Lower lobe of right lung (tissue), 2 donors: ENCODE results near the gene CHMP6. TPM values are rescaled to one million over a fixed set of nuclear protein-coding genes. Genes with fewer than 3 reads are reported as not detected.

ENCODE experiments used
- ATAC-seq, 2 donors: fragments of 200-7000 bp; cut with Tn5 transposase; one replicate each; pipeline ENCODE4 v1.9.1; 2020 to 2022; ENCODE audit warnings: mild to moderate bottlenecking in 2 of 2, moderate library complexity in 2 of 2
- DNase-seq: peaks from one replicate; pipeline ENCODE4 v3.0.0-alpha.2; 2020
- H3K27ac ChIP-seq: fragments of 200-600 bp; one replicate; pipeline ENCODE4 v1.8.0; 2022
- H3K27me3 ChIP-seq: fragments of 200-600 bp; one replicate; pipeline ENCODE4 v1.8.0; 2022; ENCODE audit warnings: low read depth
- H3K36me3 ChIP-seq: fragments of 200-600 bp; one replicate; pipeline ENCODE4 v1.8.0; 2022; ENCODE audit warnings: mild to moderate bottlenecking
- H3K4me1 ChIP-seq: fragments of 200-600 bp; one replicate; pipeline ENCODE4 v1.8.0; 2022
- H3K4me3 ChIP-seq: fragments of 200-600 bp; one replicate; pipeline ENCODE4 v1.8.0; 2022; ENCODE audit warnings: mild to moderate bottlenecking
- H3K9me3 ChIP-seq: fragments of 200-600 bp; one replicate; pipeline ENCODE4 v1.8.0; 2022
- intact Hi-C: fragments of 100-400 bp; cut with DNase I; formaldehyde crosslinking; loops from one replicate; pipeline ENCODE4 v1.11.0; 2022
- total RNA-seq: library from RNA; stranded (reverse); fragmentation: NEBNext Ultra II Directional; extraction: Animal tissue kit (Norgen Biotek cat#: 25700); gene quantifications from one replicate; pipeline ENCODE4 v1.2.1, GENCODE V29; 2021
- TF ChIP-seq, protein P1 (sequence below): fragments of 200-600 bp; IDR thresholded peaks from one replicate; pipeline ENCODE4 v1.8.0; 2022; ENCODE audit warnings: antibody characterized with exemption, mild to moderate bottlenecking
- donor health status: DM: no; HTN: yes; CAD: no; lungs with severe emphysema.

Gene CHMP6
- total RNA-seq, 1 donor from 2014 or later, result 28.8 TPM

DNA sequence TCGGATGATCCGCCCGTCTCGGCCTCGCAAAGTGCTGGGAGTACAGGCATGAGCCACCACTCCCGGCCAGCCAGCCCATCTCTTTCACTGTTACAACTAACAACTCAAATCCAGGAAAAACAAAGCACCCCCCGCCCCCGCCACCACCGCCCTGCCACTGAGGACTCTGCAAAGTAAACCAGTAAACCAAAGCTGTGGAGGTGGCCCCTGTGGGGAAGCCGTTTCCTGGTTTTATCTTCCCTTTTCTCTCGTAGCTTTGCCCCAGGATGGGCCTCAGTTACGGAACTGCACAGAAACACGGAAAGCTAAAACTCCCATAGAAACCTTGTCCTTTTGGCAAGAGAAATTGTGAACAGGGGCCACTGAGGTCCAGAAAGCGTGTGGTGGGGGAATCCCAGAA lies 17.5 kb downstream of the CHMP6 start:
- Histone ChIP-seq H3K27me3 (peaks cover 20% of the 10 kb centered on the region), H3K4me3 (no peak overlapping the region), H3K4me1 (peaks cover 7% of the 10 kb centered on the region), H3K9me3 (peaks cover 9% of the 10 kb centered on the region), H3K27ac (no peak overlapping the region), H3K36me3 (no peaks in the 10 kb centered on the region)
- TF ChIP-seq, protein P1, sequence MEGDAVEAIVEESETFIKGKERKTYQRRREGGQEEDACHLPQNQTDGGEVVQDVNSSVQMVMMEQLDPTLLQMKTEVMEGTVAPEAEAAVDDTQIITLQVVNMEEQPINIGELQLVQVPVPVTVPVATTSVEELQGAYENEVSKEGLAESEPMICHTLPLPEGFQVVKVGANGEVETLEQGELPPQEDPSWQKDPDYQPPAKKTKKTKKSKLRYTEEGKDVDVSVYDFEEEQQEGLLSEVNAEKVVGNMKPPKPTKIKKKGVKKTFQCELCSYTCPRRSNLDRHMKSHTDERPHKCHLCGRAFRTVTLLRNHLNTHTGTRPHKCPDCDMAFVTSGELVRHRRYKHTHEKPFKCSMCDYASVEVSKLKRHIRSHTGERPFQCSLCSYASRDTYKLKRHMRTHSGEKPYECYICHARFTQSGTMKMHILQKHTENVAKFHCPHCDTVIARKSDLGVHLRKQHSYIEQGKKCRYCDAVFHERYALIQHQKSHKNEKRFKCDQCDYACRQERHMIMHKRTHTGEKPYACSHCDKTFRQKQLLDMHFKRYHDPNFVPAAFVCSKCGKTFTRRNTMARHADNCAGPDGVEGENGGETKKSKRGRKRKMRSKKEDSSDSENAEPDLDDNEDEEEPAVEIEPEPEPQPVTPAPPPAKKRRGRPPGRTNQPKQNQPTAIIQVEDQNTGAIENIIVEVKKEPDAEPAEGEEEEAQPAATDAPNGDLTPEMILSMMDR, result no peak
- ATAC-seq (no peak), DNase-seq (no peak)
- intact Hi-C loops, result no loop called here

DNA sequence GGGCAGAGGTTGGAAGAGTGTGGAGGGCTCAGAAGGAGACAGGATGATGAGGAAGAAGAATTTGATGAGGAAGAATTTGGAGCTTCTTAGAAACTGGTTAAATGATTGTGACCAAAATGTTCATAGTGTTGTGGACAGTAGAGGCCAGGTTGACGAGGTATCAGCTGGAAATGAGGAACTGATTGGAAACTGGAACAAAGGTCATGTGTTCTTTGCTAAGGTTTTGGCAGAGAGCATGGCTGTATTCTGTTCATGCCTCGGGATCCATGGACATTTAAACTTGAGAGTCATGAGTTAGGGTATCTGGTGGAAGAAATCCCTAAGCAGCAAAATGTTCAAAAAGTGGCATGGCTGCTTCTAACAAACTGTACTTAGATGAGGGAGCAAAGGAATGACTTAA lies 19.3 kb downstream of the CHMP6 start:
- Histone ChIP-seq H3K27me3 (peaks cover 2% of the 10 kb centered on the region), H3K9me3 (peaks cover 9% of the 10 kb centered on the region), H3K4me1 (no peaks in the 10 kb centered on the region), H3K27ac (no peak overlapping the region), H3K4me3 (no peak overlapping the region), H3K36me3 (no peaks in the 10 kb centered on the region)
- DNase-seq (no peak), ATAC-seq (no peak)
- TF ChIP-seq, protein P1, result no peak
- intact Hi-C loops, result no loop called here

DNA sequence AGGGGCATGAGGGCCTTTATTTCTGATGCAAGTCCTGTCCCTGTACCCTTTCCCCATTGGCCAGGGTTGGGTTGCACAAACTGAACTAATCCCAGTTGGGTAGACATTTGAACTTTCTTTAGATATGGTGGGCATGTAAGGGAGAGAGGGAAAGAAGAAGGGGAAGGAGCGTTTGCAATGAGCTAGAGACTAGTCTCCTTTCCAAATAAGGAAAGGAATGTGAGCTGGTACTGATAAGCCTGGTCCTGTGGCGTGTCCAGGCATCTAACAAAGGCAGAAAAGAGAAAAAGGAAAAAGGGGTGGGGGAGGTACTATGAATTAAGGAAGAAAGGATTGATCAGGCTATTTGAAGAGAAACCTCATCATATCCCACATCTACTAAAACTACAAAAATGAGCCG lies 20.3 kb downstream of the CHMP6 start:
- Histone ChIP-seq H3K27ac (no peak overlapping the region), H3K4me3 (no peak overlapping the region), H3K36me3 (no peaks in the 10 kb centered on the region), H3K9me3 (peaks cover 9% of the 10 kb centered on the region), H3K27me3 (no peaks in the 10 kb centered on the region), H3K4me1 (no peaks in the 10 kb centered on the region)
- ATAC-seq (no peak), DNase-seq (no peak)
- intact Hi-C loops, result no loop called here
- TF ChIP-seq, protein P1, result no peak

DNA sequence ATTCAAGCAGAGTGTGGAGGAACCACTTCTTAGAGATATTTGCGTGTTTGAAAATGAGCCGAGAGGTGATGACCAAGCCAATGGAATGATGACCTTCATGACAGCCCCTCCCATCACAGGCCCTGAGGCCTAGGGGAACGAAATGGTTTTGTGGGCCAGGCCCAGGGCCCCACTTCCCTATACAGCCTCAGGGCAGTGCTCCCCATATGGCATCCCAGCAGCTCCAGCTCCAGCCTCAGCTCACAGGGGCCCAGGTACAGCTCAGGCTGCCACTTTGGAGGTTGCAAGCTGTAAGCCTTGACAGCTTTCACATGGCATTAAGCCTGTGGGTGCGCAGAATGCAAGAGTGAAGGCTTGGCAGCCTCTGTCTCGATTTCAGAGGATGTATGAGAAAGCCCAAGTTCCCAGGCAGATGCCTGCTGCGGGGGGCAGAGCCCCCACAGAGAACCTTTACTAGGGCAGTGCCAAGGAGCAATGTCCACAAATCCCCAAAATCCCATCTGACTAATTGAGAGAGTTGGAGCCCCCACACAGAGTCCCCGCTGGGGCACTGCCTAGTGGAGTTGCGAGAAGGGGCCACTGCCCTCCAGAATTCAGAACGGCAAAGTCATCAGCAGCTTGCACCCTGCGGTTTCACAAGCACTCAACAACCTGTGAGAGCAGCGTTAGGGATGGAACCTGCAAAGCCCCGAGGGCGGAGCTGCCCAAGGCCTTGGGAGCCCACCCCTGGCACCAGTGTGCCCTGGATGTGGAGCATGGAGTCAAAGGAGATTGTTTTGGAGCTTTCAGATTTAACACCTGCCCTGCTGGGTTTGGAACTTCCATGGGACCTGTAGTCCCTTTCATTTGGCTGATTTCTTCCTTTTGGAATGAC lies 21.2 kb downstream of the CHMP6 start:
- DNase-seq (peak; percentile 19), ATAC-seq (peak in 1 of 2 donors; percentile 29)
- H3K36me3 ChIP-seq, result no peaks in the 10 kb centered on the region
- intact Hi-C loops, result no loop called here
- H3K27ac ChIP-seq, result no peak overlapping the region
- H3K27me3 ChIP-seq, result no peaks in the 10 kb centered on the region
- H3K4me1 ChIP-seq, result peaks cover 7% of the 10 kb centered on the region
- TF ChIP-seq, protein P1, result no peak
- peaks cover 9% of the 10 kb centered on the region for H3K9me3 ChIP-seq
- no peak overlapping the region for H3K4me3 ChIP-seq

DNA sequence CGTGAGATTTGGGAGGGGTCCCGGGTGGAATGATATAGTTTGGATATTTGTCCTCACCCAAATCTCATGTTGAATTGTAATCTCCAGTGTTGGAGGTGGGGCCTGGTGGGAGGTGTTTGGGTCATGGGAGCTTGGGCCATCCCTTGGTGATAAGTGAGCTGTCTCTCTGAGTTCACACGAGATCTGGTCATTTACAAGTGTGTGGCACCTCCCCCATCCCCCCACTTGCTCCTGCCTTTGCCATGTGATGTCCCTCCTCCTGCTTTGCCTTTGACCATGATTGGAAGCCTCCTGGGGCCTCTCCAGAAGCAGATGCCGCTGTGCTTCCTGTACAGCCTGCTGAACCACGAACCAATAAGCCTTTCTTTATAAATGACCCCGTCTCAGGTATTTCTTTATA lies 22.0 kb downstream of the CHMP6 start:
- DNase-seq, result peak; percentile 10
- Histone ChIP-seq H3K9me3 (peaks cover 9% of the 10 kb centered on the region), H3K27ac (no peak overlapping the region), H3K4me3 (no peak overlapping the region), H3K36me3 (no peaks in the 10 kb centered on the region), H3K4me1 (peaks cover 12% of the 10 kb centered on the region), H3K27me3 (no peaks in the 10 kb centered on the region)
- ATAC-seq, result no peak
- intact Hi-C loops, result no loop called here
- TF ChIP-seq, protein P1, result no peak
